Measurements from ENCODE around the gene RARRES2. TPM values are rescaled to one million over a fixed set of nuclear protein-coding genes. Genes with fewer than 3 reads are reported as not detected.
"Not testable (repeated sequence)": the region's sequence is repeated elsewhere in the genome, so short reads cannot be mapped to it uniquely, and the experiment has no call there.

Gene RARRES2
- polyA plus RNA-seq (2012; ENCODE audit: low read depth, missing spikeins), result 27.0 TPM

- no peak for FAIRE-seq
- DNase-seq (ENCODE audit: insufficient read length, low spot score), result no peak
- TF ChIP-seq POU2F2 (IDR thresholded peaks at IDR 0.05; ENCODE audit: low read depth, low read length) (no peak), TAF1 (IDR thresholded peaks at IDR 0.05; ENCODE audit: low read depth, low read length) (no peak), SPI1 (IDR thresholded peaks at IDR 0.05; ENCODE audit: low read depth, low read length) (no peak), PAX5 (IDR thresholded peaks at IDR 0.05; ENCODE audit: insufficient read depth, low read length, severe bottlenecking) (no peak), POLR2A (IDR thresholded peaks at IDR 0.05; ENCODE audit: low read depth, low read length) (no peak), POLR2AphosphoS5 (IDR thresholded peaks at IDR 0.05; ENCODE audit: low read depth, low read length) (no peak)
Observed at GRCh38 chr7:150341263-150342120, at the start of gene RARRES2. Gene RARRES2 (minus strand): TSS chr7:150341629. CDS start chr7:150340609, 1,020 bp downstream.

- no peak for FAIRE-seq
- TF ChIP-seq TAF1 (IDR thresholded peaks at IDR 0.05; ENCODE audit: low read depth, low read length), result no peak
- no peak for TF ChIP-seq PAX5 (IDR thresholded peaks at IDR 0.05; ENCODE audit: insufficient read depth, low read length, severe bottlenecking)
- TF ChIP-seq POU2F2 (IDR thresholded peaks at IDR 0.05; ENCODE audit: low read depth, low read length), result no peak
- TF ChIP-seq POLR2A (IDR thresholded peaks at IDR 0.05; ENCODE audit: low read depth, low read length), result no peak
- TF ChIP-seq POLR2AphosphoS5 (IDR thresholded peaks at IDR 0.05; ENCODE audit: low read depth, low read length), result no peak
- no peak for TF ChIP-seq SPI1 (IDR thresholded peaks at IDR 0.05; ENCODE audit: low read depth, low read length)
- no peak for DNase-seq (ENCODE audit: insufficient read length, low spot score)
Observed at GRCh38 chr7:150390205-150390604, 48.8 kb upstream of the RARRES2 start.

GRCh38 chr7:150389532-150389816, 48.0 kb upstream of the RARRES2 start:
- no peak for FAIRE-seq

DNA sequence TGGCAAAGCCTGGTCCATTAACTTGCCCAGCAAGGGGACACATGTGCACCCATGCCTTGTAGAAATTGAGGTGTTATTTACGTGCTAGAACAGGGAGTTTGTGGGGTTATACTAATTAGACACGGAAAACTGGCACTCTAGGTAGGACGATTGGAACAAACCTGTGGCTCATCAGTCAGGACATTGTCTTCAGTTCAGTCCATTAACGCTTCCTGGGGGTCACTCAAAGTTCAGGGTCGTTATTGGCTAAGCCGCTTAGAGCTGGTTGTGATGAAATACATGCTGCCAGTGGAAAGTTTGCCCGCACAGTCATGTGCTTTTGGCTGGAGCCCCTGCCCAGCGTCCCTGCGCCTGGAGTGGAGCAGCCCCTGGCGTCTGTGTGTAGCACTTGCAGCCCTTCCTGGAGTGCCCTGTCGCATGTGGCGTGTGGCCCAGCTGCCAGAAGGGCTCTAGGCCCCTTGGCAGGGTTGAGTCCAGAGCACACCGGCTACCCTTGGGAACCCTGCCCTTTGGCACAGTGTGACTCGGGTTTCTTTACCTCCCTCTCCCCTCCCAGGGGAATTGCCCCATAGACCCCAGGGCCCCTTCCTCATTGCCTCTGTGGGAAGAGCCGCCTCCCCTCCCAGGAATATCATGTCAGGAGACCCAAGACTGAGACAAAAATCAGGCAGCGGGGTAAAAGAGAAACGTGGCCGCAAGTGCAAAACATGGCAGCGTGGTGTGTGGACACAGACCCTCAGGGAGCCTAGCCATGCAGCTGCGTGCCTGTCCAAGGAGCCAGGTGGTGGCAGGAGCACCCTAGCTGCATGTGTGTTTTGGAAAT, 47.5 kb upstream of the RARRES2 start:
- no peak for DNase-seq (ENCODE audit: insufficient read length, low spot score)
- FAIRE-seq, result no peak
- TF ChIP-seq POLR2AphosphoS5 (IDR thresholded peaks at IDR 0.05; ENCODE audit: low read depth, low read length) (no peak), POU2F2 (IDR thresholded peaks at IDR 0.05; ENCODE audit: low read depth, low read length) (no peak), SPI1 (IDR thresholded peaks at IDR 0.05; ENCODE audit: low read depth, low read length) (no peak), PAX5 (IDR thresholded peaks at IDR 0.05; ENCODE audit: insufficient read depth, low read length, severe bottlenecking) (no peak), TAF1 (IDR thresholded peaks at IDR 0.05; ENCODE audit: low read depth, low read length) (no peak), POLR2A (IDR thresholded peaks at IDR 0.05; ENCODE audit: low read depth, low read length) (no peak)

More at GRCh38 chr7:150389532-150389816, 48.0 kb upstream of the RARRES2 start:
- no peak for TF ChIP-seq PAX5 (IDR thresholded peaks at IDR 0.05; ENCODE audit: insufficient read depth, low read length, severe bottlenecking)
- DNase-seq (ENCODE audit: insufficient read length, low spot score), result no peak

DNA sequence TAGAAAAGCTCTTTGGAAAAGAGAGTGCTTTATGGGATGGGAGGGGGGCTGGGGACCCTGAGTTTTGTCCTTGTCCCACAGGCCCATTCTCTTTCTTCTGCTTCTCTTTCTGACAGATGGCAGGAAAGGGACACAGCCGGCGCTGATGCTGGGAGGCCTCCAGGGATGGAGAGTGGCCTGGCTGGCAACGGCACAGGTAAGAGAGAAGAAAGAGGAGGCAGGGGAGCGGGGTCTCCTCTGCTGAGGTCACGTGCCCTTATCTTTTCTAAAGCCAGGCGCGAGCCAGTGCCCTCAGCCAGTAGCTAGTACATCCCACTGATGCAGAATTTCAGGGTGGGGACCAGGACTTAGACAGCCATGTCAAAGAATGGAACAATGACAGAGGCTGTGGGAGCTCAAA, 46.9 kb upstream of the RARRES2 start:
- TF ChIP-seq POU2F2 (IDR thresholded peaks at IDR 0.05; ENCODE audit: low read depth, low read length) (no peak), SPI1 (IDR thresholded peaks at IDR 0.05; ENCODE audit: low read depth, low read length) (no peak), PAX5 (IDR thresholded peaks at IDR 0.05; ENCODE audit: insufficient read depth, low read length, severe bottlenecking) (no peak), POLR2A (IDR thresholded peaks at IDR 0.05; ENCODE audit: low read depth, low read length) (no peak), POLR2AphosphoS5 (IDR thresholded peaks at IDR 0.05; ENCODE audit: low read depth, low read length) (no peak), TAF1 (IDR thresholded peaks at IDR 0.05; ENCODE audit: low read depth, low read length) (no peak)
- DNase-seq (ENCODE audit: insufficient read length, low spot score) (no peak), FAIRE-seq (no peak)

GRCh38 chr7:150385884-150386283, 44.5 kb upstream of the RARRES2 start:
- not testable (repeated sequence) for FAIRE-seq; DNase-seq (ENCODE audit: insufficient read length, low spot score)

DNA sequence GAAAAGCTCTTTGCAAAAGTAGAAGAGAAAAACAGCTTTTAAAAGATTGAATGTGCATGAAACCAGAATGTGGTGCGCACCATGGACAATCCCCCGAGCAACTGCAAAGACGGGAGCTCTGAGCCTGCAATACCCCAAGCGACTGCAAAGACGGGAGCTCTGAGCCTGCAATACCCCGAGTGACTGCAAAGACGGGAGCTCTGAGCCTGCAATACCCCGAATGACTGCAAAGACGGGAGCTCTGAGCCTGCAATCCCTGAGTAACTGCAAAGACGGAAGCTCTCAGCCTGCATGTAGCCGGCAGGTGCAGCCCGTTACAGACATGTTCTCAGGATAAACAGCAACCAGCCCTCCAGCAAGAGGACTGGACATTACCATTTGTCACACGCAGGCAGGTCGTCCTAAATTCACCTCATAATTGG, 43.9 kb upstream of the RARRES2 start:
- no peak for DNase-seq (ENCODE audit: insufficient read length, low spot score)
- TF ChIP-seq POLR2AphosphoS5 (IDR thresholded peaks at IDR 0.05; ENCODE audit: low read depth, low read length) (no peak), TAF1 (IDR thresholded peaks at IDR 0.05; ENCODE audit: low read depth, low read length) (no peak), POU2F2 (IDR thresholded peaks at IDR 0.05; ENCODE audit: low read depth, low read length) (no peak), PAX5 (IDR thresholded peaks at IDR 0.05; ENCODE audit: insufficient read depth, low read length, severe bottlenecking) (no peak), POLR2A (IDR thresholded peaks at IDR 0.05; ENCODE audit: low read depth, low read length) (no peak), SPI1 (IDR thresholded peaks at IDR 0.05; ENCODE audit: low read depth, low read length) (no peak)
- FAIRE-seq, result no peak

DNA sequence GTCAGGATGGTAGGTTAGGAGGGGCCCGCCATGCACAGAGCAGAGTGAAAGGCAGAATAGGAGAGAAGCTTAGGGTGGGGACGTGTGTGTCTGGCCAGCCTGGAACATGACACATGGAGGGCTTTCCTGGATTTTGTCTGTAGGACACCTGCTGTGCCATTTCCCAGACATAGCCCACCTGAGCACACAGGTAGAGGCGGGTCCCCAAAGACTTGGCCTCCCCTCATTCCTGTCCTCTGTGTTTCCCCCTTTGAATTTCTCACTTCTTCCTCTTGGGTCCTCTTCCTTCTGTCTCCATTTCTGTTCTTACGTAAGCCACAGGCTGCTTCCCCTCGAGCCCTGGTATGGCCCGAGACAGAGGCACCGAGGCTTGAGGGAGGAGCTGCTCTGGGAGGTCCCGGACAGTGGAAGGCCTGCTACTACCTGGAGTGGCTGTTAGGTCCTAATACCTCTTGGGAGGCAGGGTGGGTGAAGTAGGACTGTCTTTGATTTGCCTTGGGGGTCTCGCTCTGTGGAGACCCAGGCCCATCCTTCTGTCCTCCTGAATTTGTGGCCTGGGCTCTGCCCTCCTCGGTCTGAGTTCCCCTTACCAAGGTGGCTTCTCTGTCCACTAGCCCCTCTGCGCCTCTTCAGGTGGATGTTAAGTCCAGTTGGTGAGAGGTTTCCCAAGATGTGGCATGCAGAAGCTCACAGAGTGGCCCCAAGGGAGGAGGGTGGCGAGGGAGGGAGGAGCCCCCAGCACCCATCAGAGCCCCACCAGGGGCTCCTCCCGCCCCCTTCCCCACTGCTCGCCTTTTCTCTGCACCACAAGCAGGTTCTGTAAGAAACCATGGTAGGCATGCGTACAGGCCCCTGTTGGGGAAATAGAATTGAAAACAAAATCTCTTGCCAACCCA, 43.2 kb upstream of the RARRES2 start:
- FAIRE-seq (no peak), DNase-seq (ENCODE audit: insufficient read length, low spot score) (no peak)
- TF ChIP-seq TAF1 (IDR thresholded peaks at IDR 0.05; ENCODE audit: low read depth, low read length) (no peak), PAX5 (IDR thresholded peaks at IDR 0.05; ENCODE audit: insufficient read depth, low read length, severe bottlenecking) (no peak), POLR2AphosphoS5 (IDR thresholded peaks at IDR 0.05; ENCODE audit: low read depth, low read length) (no peak), POU2F2 (IDR thresholded peaks at IDR 0.05; ENCODE audit: low read depth, low read length) (no peak), SPI1 (IDR thresholded peaks at IDR 0.05; ENCODE audit: low read depth, low read length) (no peak), POLR2A (IDR thresholded peaks at IDR 0.05; ENCODE audit: low read depth, low read length) (no peak)
